HL-60 (cell line): Measurements from ENCODE around the gene ZFYVE28.

ENCODE experiments used
- CTCF ChIP-seq: IDR thresholded peaks from one replicate; pipeline ENCODE4 v1.5.1; 2011; ENCODE audit warnings: low read length, control low read depth, inconsistent platforms; ENCODE audit not compliant: insufficient read depth
- POLR2AphosphoS5 ChIP-seq: IDR thresholded peaks from 2 replicates; pipeline ENCODE4 v1.6.1; 2012; ENCODE audit warnings: low read depth
- REST ChIP-seq: IDR thresholded peaks from 2 replicates; pipeline ENCODE4 v1.6.1; 2012; ENCODE audit warnings: low read depth; ENCODE audit not compliant: insufficient replicate concordance
- SPI1 ChIP-seq: IDR thresholded peaks from 2 replicates; pipeline ENCODE4 v1.6.1; 2012; ENCODE audit warnings: low read depth, mild to moderate bottlenecking, borderline replicate concordance

- TF ChIP-seq POLR2AphosphoS5 = no peak
- TF ChIP-seq CTCF = no peak
- TF ChIP-seq REST = no peak
- peak; percentile 10; the same call in 1 of the 2 replicates for TF ChIP-seq SPI1
Measured at GRCh38 chr4:2335729-2336101, 82.7 kb downstream of the ZFYVE28 start.
